LNCaP clone FGC (cell line): ENCODE measurements around the gene IGFLR1.
"Not testable (repeated sequence)": the region's sequence is repeated elsewhere in the genome, so short reads cannot be mapped to it uniquely, and the experiment has no call there.

Experiments used
- DNase-seq: peaks from one replicate; pipeline ENCODE4 v3.0.0-alpha.2; 2011; ENCODE audit warnings: low read depth
- H3K4me3 ChIP-seq: 2 replicates; pipeline ENCODE4 v1.5.1; 2011; ENCODE audit warnings: mild to moderate bottlenecking, low read depth, low read length, control low read depth
- TF ChIP-seq, protein P1 (sequence below): IDR thresholded peaks from 2 replicates; pipeline ENCODE4 v1.5.1; 2012; ENCODE audit warnings: mild to moderate bottlenecking; ENCODE audit not compliant: control insufficient read depth, insufficient read depth; ENCODE audit errors: extremely low read depth

IGFLR1 gene

DNA sequence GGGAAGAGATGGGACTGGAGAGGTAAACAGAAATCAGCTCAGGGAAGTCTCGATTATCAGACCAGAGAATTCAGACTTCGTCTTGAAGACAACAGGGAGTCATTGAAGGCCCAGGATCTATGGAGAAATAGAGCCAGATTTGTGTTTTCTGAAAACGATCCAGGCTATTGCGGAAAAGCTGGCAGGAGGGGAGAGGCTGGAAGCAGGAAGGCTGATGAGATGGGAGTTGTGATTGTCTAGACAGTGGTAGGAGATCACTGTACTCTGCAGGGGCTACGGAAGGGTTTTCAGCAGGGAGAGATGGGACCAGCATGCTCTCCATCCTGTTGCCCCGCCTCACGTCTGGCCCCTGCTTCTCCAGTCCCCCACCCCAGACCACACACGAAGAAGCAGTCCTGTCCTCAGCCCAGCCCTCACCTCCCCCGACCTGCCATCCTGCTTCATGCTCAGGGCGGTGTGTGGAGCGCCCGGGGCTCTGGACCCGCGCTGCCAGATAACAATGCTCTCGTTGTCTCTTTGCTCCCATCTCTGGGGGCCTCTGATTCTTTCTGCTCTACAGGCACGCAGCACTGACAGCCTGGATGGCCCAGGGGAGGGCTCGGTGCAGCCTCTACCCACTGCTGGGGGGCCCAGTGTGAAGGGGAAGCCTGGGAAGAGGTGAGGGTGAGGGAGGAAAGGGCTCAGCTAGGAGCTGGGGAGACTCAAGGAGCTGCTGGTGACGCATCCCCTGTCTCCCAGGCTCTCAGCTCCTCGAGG lies 35.0 kb upstream of the IGFLR1 start:
- DNase-seq: no peak
- TF ChIP-seq, protein P1, sequence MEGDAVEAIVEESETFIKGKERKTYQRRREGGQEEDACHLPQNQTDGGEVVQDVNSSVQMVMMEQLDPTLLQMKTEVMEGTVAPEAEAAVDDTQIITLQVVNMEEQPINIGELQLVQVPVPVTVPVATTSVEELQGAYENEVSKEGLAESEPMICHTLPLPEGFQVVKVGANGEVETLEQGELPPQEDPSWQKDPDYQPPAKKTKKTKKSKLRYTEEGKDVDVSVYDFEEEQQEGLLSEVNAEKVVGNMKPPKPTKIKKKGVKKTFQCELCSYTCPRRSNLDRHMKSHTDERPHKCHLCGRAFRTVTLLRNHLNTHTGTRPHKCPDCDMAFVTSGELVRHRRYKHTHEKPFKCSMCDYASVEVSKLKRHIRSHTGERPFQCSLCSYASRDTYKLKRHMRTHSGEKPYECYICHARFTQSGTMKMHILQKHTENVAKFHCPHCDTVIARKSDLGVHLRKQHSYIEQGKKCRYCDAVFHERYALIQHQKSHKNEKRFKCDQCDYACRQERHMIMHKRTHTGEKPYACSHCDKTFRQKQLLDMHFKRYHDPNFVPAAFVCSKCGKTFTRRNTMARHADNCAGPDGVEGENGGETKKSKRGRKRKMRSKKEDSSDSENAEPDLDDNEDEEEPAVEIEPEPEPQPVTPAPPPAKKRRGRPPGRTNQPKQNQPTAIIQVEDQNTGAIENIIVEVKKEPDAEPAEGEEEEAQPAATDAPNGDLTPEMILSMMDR: no peak
- H3K4me3 ChIP-seq: no peak overlapping the region

- no peak for DNase-seq
- TF ChIP-seq, protein P1: no peak
- H3K4me3 ChIP-seq: peak overlapping the region; percentile 69
These were observed 34.0 kb upstream of the IGFLR1 start for GRCh38 chr19:35776102-35776788.

- DNase-seq: peak; percentile 85
- H3K4me3 ChIP-seq: peak within 1 kb of the TSS; percentile 69
- TF ChIP-seq, protein P1: no peak
These were observed 33.2 kb upstream of the IGFLR1 start, which contains the start of gene ARHGAP33 for GRCh38 chr19:35775298-35776101. Gene ARHGAP33, plus strand, starts transcription at chr19:35775564. Its CDS starts 95 bp downstream, at chr19:35775659.

GRCh38 chr19:35775046-35775297 lies 32.7 kb upstream of the IGFLR1 start:
- TF ChIP-seq, protein P1: no peak
- peak overlapping the region; percentile 69 for H3K4me3 ChIP-seq
- no peak for DNase-seq

DNA sequence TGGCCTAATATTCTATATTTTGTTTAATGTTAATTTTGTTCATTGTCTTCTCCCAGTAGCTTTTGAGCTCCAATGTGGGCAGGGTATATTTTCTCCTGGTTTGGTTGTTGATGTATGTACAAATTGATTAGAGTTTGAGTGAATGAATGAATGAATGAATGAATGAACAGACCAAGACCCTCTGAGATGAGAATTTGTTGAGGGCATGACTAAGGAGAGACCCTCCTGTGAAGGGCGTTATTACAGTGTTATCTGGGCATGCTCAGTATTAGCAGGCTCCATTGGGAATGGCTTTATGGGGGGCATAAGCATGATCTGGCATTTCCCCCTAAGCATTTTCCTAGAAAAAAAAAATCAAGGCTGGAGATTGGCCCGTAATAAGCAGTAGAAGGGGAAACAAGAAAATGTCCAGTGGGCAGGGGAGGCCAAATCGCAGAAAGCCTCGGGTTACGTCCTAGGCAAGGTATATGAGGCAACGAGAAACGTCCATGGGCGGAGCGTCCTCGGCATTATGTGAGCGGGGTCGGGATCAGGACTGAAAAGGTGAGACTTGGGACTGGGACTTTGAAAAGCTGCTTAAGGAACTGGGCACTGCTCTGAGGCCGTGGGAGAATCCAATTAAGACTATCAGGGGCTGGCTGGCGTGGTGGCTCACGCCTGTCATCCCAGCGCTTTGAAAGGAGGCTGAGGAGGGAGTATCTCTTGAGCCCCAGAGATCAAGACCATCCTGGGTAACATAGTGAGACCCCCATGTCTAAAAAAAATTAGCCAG lies 32.2 kb upstream of the IGFLR1 start:
- TF ChIP-seq, protein P1: no peak
- DNase-seq: no peak
- H3K4me3 ChIP-seq: peak overlapping the region; percentile 69

- no peak for DNase-seq
- no peak overlapping the region for H3K4me3 ChIP-seq
- TF ChIP-seq, protein P1: no peak
These were observed 31.0 kb upstream of the IGFLR1 start for GRCh38 chr19:35773020-35773806.

- DNase-seq, H3K4me3 ChIP-seq: not testable (repeated sequence)
These were observed 30.1 kb upstream of the IGFLR1 start for GRCh38 chr19:35772362-35772761.
